Type B pancreatic cell (in vitro differentiated cells): ENCODE results near the gene ANGPTL5. TPM values are rescaled to one million over a fixed set of nuclear protein-coding genes. Genes with fewer than 3 reads are reported as not detected.

Experiments used
- total RNA-seq: library from RNA; stranded (reverse); gene quantifications from 2 replicates; pipeline ENCODE4 v1.2.1, GENCODE V29; 2021; ENCODE audit warnings: low replicate concordance

Gene ANGPTL5
- total RNA-seq, 1 donor from 2014 or later: not detected

Other genes starting within 250 kb of the ANGPTL5 start
- 2.1 and 5.8 TPM in 2 replicates for gene CEP126, start 1.5 kb downstream of the ANGPTL5 start, total RNA-seq
- 2.3 and 4.1 TPM in 2 replicates for gene CFAP300, start 130.9 kb upstream of the ANGPTL5 start, total RNA-seq
- gene YAP1, start 193.9 kb upstream of the ANGPTL5 start, total RNA-seq: 183 and 199 TPM in 2 replicates